Fibroblast of villous mesenchyme (primary cell): ENCODE results near the gene MDP1. TPM values are rescaled to one million over a fixed set of nuclear protein-coding genes. Genes with fewer than 3 reads are reported as not detected.

Source experiments
- DNase-seq: peaks from one replicate; pipeline ENCODE4 v3.0.0-alpha.2; 2010; ENCODE audit warnings: low read depth
- H3K4me3 ChIP-seq: 2 replicates; pipeline ENCODE4 v1.5.1; 2011; ENCODE audit warnings: low read depth, mild to moderate bottlenecking, low read length
- CTCF ChIP-seq: IDR thresholded peaks from 2 replicates; pipeline ENCODE4 v1.5.1; 2012; ENCODE audit warnings: low read depth, mild to moderate bottlenecking, low read length; ENCODE audit not compliant: insufficient read depth
- total RNA-seq: library from RNA; depleted of rRNA; stranded (reverse); fragments of >200 nt; gene quantifications from 2 replicates; pipeline ENCODE4 v1.2.3, GENCODE V29; 2012

MDP1 gene
- total RNA-seq, 1 donor, result 8.6 TPM

- no peak overlapping the region for H3K4me3 ChIP-seq
- no peak for TF ChIP-seq CTCF
- no peak for DNase-seq
Measured at GRCh38 chr14:24260780-24261157, 44.9 kb upstream of the MDP1 start.

DNA sequence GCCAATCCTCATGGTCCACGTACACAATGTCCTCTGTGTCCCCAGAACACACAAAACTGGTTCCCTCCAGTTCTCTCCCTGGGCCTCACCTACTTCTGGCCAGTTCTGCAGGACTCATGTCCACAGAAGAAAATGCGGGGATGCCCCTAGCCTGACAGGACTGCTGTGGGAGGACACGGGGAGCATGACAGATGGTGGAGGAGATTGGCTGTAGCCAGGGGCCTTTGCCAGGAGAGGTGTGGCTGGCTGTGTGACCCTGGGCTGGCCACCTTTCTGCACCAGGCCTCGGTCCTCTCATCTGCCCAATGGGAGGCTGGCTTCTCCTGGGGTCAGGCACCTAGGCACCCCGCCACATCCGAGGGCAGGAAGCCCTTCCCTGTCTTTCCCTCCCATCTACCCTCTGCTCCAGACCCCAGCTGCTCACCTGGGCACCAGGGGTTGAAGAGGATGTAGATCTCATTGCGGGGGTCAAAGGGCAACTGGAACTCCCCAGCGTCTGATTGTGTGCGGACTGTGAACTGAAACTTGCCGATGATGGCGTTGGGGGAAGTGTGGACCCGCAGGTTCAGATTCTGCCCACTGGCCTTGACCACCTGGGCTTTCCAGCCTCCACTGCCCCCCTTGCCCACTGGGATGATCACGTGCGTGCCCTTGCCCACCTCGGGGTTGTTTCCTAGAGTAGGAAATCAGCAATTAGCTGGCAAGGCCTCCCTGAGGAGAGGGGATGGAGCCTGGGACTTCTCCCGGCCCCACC lies 44.3 kb upstream of the MDP1 start:
- no peak overlapping the region for H3K4me3 ChIP-seq
- no peak for DNase-seq
- no peak for TF ChIP-seq CTCF

- H3K4me3 ChIP-seq, result no peak overlapping the region
- TF ChIP-seq CTCF, result no peak
- no peak for DNase-seq
Measured at GRCh38 chr14:24259282-24260025, 43.6 kb upstream of the MDP1 start.

GRCh38 chr14:24258548-24259265 lies 42.8 kb upstream of the MDP1 start:
- H3K4me3 ChIP-seq, result no peak overlapping the region
- no peak for TF ChIP-seq CTCF
- no peak for DNase-seq

GRCh38 chr14:24258119-24258518 lies 42.3 kb upstream of the MDP1 start:
- H3K4me3 ChIP-seq, result no peak overlapping the region
- TF ChIP-seq CTCF, result no peak
- no peak for DNase-seq

- no peak overlapping the region for H3K4me3 ChIP-seq
- no peak for TF ChIP-seq CTCF
- DNase-seq, result no peak
Measured at GRCh38 chr14:24256960-24257359, 41.1 kb upstream of the MDP1 start.
